Keratinocyte (primary cell): Measurements from ENCODE around the gene PWWP2B. TPM values are rescaled to one million over a fixed set of nuclear protein-coding genes. Genes with fewer than 3 reads are reported as not detected.
"Not testable (repeated sequence)": the region's sequence is repeated elsewhere in the genome, so short reads cannot be mapped to it uniquely, and the experiment has no call there.

ENCODE experiments used
- DNase-seq: peaks from one replicate; pipeline ENCODE4 v3.0.0-alpha.2; 2011; ENCODE audit warnings: low read depth, missing footprints, low spot score
- FAIRE-seq: peaks from 2 replicates; lab custom pipeline; 2011; peaks lifted over from hg19 to GRCh38; lab: Jason Lieb, UNC
- H2AFZ ChIP-seq: 2 replicates; pipeline ENCODE4 v1.6.0; 2012; ENCODE audit warnings: low read length, control low read depth, inconsistent platforms; ENCODE audit not compliant: control insufficient read depth
- H3K27ac ChIP-seq: 2 replicates; pipeline ENCODE4 v1.5.1; 2011; ENCODE audit warnings: low read length; ENCODE audit not compliant: control insufficient read depth, insufficient read depth
- H3K27me3 ChIP-seq: 3 replicates; pipeline ENCODE4 v1.6.0; 2011; ENCODE audit warnings: low read length; ENCODE audit not compliant: control insufficient read depth, insufficient read depth; ENCODE audit errors: extremely low read depth
- H3K36me3 ChIP-seq, 2 experiments: 2 replicates in 1 of 2; 3 replicates in 1 of 2; pipeline ENCODE4 v1.5.1; 2011; ENCODE audit warnings: low read length in 2 of 2, mild to moderate bottlenecking in 1 of 2; ENCODE audit not compliant: control insufficient read depth in 2 of 2, insufficient read depth in 2 of 2; ENCODE audit errors: extremely low read depth in 1 of 2
- H3K4me1 ChIP-seq: 3 replicates; pipeline ENCODE4 v1.5.1; 2011; ENCODE audit warnings: low read length; ENCODE audit not compliant: control insufficient read depth, insufficient read depth; ENCODE audit errors: extremely low read depth
- H3K4me2 ChIP-seq: 3 replicates; pipeline ENCODE4 v1.6.0; 2011; ENCODE audit warnings: low read depth, low read length; ENCODE audit not compliant: control insufficient read depth, insufficient read depth; ENCODE audit errors: extremely low read depth
- H3K4me3 ChIP-seq, 3 experiments: fragments of 200-600 bp in 1 of 3; sonication (generic) in 1 of 3; 2 replicates in 2 of 3; 3 replicates in 1 of 3; pipeline ENCODE4 v1.5.1; 2011 to 2016; ENCODE audit warnings: low read length in 3 of 3, mild to moderate bottlenecking in 3 of 3, control low read depth in 2 of 3, inconsistent platforms in 1 of 3, low read depth in 1 of 3, mixed read lengths in 1 of 3, mixed run types in 1 of 3, moderate library complexity in 1 of 3; ENCODE audit not compliant: control insufficient read depth in 2 of 3, insufficient read depth in 2 of 3; ENCODE audit errors: extremely low read depth in 1 of 3
- H3K79me2 ChIP-seq: 2 replicates; pipeline ENCODE4 v1.6.0; 2012; ENCODE audit warnings: low read length; ENCODE audit not compliant: control insufficient read depth, insufficient read depth
- H3K9ac ChIP-seq: 3 replicates; pipeline ENCODE4 v1.6.0; 2011; ENCODE audit warnings: low read length; ENCODE audit not compliant: control insufficient read depth, insufficient read depth; ENCODE audit errors: extremely low read depth
- H3K9me1 ChIP-seq: 3 replicates; pipeline ENCODE4 v1.6.0; 2011; ENCODE audit warnings: low read length; ENCODE audit not compliant: control insufficient read depth, insufficient read depth; ENCODE audit errors: extremely low read depth
- H3K9me3 ChIP-seq: 2 replicates; pipeline ENCODE4 v1.5.1; 2012; ENCODE audit warnings: low read depth, low read length; ENCODE audit not compliant: control insufficient read depth
- H4K20me1 ChIP-seq: 3 replicates; pipeline ENCODE4 v1.6.0; 2011; ENCODE audit warnings: low read length; ENCODE audit not compliant: control insufficient read depth, insufficient read depth; ENCODE audit errors: extremely low read depth
- CTCF ChIP-seq, 3 experiments: IDR thresholded peaks in 1 of 3; conservative IDR thresholded peaks in 1 of 3; optimal IDR thresholded peaks in 1 of 3; 2 replicates in 2 of 3; 3 replicates in 1 of 3; pipeline versions ENCODE3 to v1.5.1; 2011; ENCODE audit warnings: low read length in 3 of 3, mild to moderate bottlenecking in 3 of 3, moderate library complexity in 2 of 3, control low read depth in 1 of 3, inconsistent platforms in 1 of 3; ENCODE audit not compliant: insufficient read depth in 2 of 3; ENCODE audit errors: extremely low read depth in 1 of 3
- EZH2 ChIP-seq: IDR thresholded peaks from one replicate; pipeline ENCODE4 v1.6.1; 2012; ENCODE audit warnings: inconsistent platforms, mild to moderate bottlenecking, low read length, moderate library complexity
- dilution Hi-C: fragments of 300-500 bp; cut with MboI; formaldehyde crosslinking; loops from one replicate; pipeline ENCODE4 v1.7.0; 2020; ENCODE audit warnings: low sequenced_read_pairs; ENCODE audit not compliant: extremely low pct_ligation_motif_present
- polyA plus RNA-seq, 5 experiments: library from polyadenylated mRNA; depleted of rRNA in 3 of 5; stranded (reverse) in 3 of 5; stranded (forward) in 1 of 5; unstranded in 1 of 5; fragments of >200 nt; gene quantifications; 1 replicate in 1 of 5; 2 replicates in 3 of 5; 3 replicates in 1 of 5; pipeline versions ENCODE4 v1.2.1 to v1.2.3, GENCODE V29; 2011 to 2012; ENCODE audit warnings: missing spikeins in 2 of 5, low read depth in 1 of 5, low replicate concordance in 1 of 5

The PWWP2B gene
- polyA plus RNA-seq, 1 donor (not counting 4 experiments of a cell fraction or from before 2014, with no cell fraction given): 3.1 TPM

GRCh38 chr10:132376394-132376851 is 20.6 kb upstream of the PWWP2B start:
- Histone ChIP-seq H3K9me1 (no peaks in the 10 kb centered on the region), H3K9me3 (no peaks in the 10 kb centered on the region), H3K4me3 (no peak overlapping the region), H4K20me1 (no peaks in the 10 kb centered on the region), H3K79me2 (no peaks in the 10 kb centered on the region), H3K36me3 (no peaks in the 10 kb centered on the region), H3K4me1 (no peaks in the 10 kb centered on the region), H3K9ac (no peak overlapping the region), H3K4me2 (no peak overlapping the region), H3K27me3 (peaks cover 10% of the 10 kb centered on the region), H2AFZ (no peak overlapping the region), H3K27ac (no peak overlapping the region)
- DNase-seq (no peak), FAIRE-seq (no peak)
- TF ChIP-seq CTCF (optimal IDR thresholded peaks at IDR 0.05 in 1 of 3, IDR thresholded peaks at IDR 0.05 in 1 of 3, conservative IDR thresholded peaks at IDR 0.05 in 1 of 3; ENCODE audit: extremely low read depth in 1 of 3, insufficient read depth in 2 of 3, low read length in 3 of 3) (no peak), EZH2 (no peak)
- dilution Hi-C loops: no loop called here

- Histone ChIP-seq H3K9me3 (no peaks in the 10 kb centered on the region), H3K27me3 (peaks cover 10% of the 10 kb centered on the region), H2AFZ (no peak overlapping the region), H3K4me2 (no peak overlapping the region), H3K4me1 (no peaks in the 10 kb centered on the region), H3K79me2 (no peaks in the 10 kb centered on the region), H3K36me3 (no peaks in the 10 kb centered on the region), H3K9ac (no peak overlapping the region), H3K4me3 (no peak overlapping the region), H3K27ac (no peak overlapping the region), H3K9me1 (no peaks in the 10 kb centered on the region), H4K20me1 (no peaks in the 10 kb centered on the region)
- DNase-seq (no peak), FAIRE-seq (no peak)
- dilution Hi-C loops: no loop called here
- TF ChIP-seq EZH2 (no peak), CTCF (optimal IDR thresholded peaks at IDR 0.05 in 1 of 3, IDR thresholded peaks at IDR 0.05 in 1 of 3, conservative IDR thresholded peaks at IDR 0.05 in 1 of 3; ENCODE audit: extremely low read depth in 1 of 3, insufficient read depth in 2 of 3, low read length in 3 of 3) (no peak)
These were observed 19.7 kb upstream of the PWWP2B start for GRCh38 chr10:132377326-132377725.

- H3K9me1 ChIP-seq, dilution Hi-C loops, H2AFZ ChIP-seq, H3K4me1 ChIP-seq, H3K9me3 ChIP-seq, H3K36me3 ChIP-seq, H3K27ac ChIP-seq, H3K27me3 ChIP-seq, DNase-seq, H3K4me2 ChIP-seq, H3K4me3 ChIP-seq, H3K9ac ChIP-seq, H3K79me2 ChIP-seq, FAIRE-seq, H4K20me1 ChIP-seq: not testable (repeated sequence)
These were observed 18.0 kb upstream of the PWWP2B start for GRCh38 chr10:132379026-132379425.

DNA sequence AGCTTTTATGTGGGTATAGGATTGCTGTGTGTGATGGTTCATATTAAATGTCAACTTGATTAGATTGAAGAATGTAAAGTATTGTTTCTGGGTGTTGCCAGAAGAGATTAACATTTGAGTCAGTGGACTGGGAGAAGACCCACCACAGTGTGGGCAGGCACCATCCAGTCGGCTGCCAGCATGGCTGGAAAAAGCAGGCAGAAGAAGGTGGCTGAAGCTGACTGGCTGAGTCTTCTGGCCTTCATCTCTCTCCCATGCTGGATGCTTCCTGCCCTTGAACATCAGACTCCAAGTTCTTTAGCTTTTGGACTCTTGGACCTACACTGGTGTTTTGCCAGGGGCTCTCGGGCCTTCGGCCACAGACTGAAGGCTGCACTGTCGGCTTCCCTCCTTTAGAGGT is 16.0 kb upstream of the PWWP2B start:
- H4K20me1 ChIP-seq, H2AFZ ChIP-seq, H3K27me3 ChIP-seq, H3K4me3 ChIP-seq, FAIRE-seq, dilution Hi-C loops, H3K9me1 ChIP-seq, H3K9ac ChIP-seq, H3K36me3 ChIP-seq, H3K4me2 ChIP-seq, H3K9me3 ChIP-seq, DNase-seq, H3K4me1 ChIP-seq, H3K27ac ChIP-seq, H3K79me2 ChIP-seq: not testable (repeated sequence)
